Endothelial cell of umbilical vein (primary cell): Measurements from ENCODE around the gene NUBPL. TPM values are rescaled to one million over a fixed set of nuclear protein-coding genes. Genes with fewer than 3 reads are reported as not detected.

Experiments used
- BruUV-seq: library from RNA; stranded (reverse); fragments of 400-500 nt; replicated peaks from 2 replicates; lab custom pipeline; 2021; lab: Mats Ljungman, UMichigan
- CTCF ChIA-PET: fragments of 300-600, 350-600 bp; sonication (Branson Sonifier 250); formaldehyde crosslinking; loops from one replicate; lab custom pipeline; 2021; ENCODE audit warnings: antibody characterized with exemption, inconsistent platforms; lab: Charles Lee
- POLR2A ChIA-PET: fragments of 300-600, 350-600 bp; sonication (Branson Sonifier 250); formaldehyde crosslinking; loops from one replicate; lab custom pipeline; 2021; ENCODE audit warnings: antibody characterized with exemption, inconsistent platforms; lab: Charles Lee
- DNase-seq: peaks from one replicate; pipeline ENCODE4 v3.0.0-alpha.2; 2011; ENCODE audit warnings: low read depth, low spot score
- FAIRE-seq: peaks from 2 replicates; lab custom pipeline; 2011; peaks lifted over from hg19 to GRCh38; lab: Jason Lieb, UNC
- H2AFZ ChIP-seq: 2 replicates; pipeline ENCODE4 v1.6.0; 2012; ENCODE audit warnings: low read depth, low read length, control low read depth, inconsistent platforms
- H3K27ac ChIP-seq: 2 replicates; pipeline ENCODE4 v1.5.1; 2011; ENCODE audit warnings: low read depth, mild to moderate bottlenecking, control low read depth, low read length, moderate library complexity; ENCODE audit not compliant: insufficient read depth
- H3K27me3 ChIP-seq, 2 experiments: 2 replicates each; pipeline versions ENCODE4 v1.6.0 to v1.6.1; 2011; ENCODE audit warnings: low read length in 2 of 2, mixed read lengths in 1 of 2; ENCODE audit not compliant: control insufficient read depth in 2 of 2, insufficient read depth in 2 of 2
- H3K36me3 ChIP-seq, 2 experiments: 2 replicates in 1 of 2; 3 replicates in 1 of 2; pipeline ENCODE4 v1.5.1; 2011; ENCODE audit warnings: low read length in 2 of 2, mild to moderate bottlenecking in 1 of 2, moderate library complexity in 1 of 2; ENCODE audit not compliant: control insufficient read depth in 2 of 2, insufficient read depth in 2 of 2; ENCODE audit errors: extremely low read depth in 1 of 2
- H3K4me1 ChIP-seq: 3 replicates; pipeline ENCODE4 v1.5.1; 2011; ENCODE audit warnings: mild to moderate bottlenecking, low read length; ENCODE audit not compliant: control insufficient read depth, insufficient read depth; ENCODE audit errors: extremely low read depth
- H3K4me2 ChIP-seq: 2 replicates; pipeline ENCODE4 v1.6.1; 2011; ENCODE audit warnings: low read length, control low read depth, mixed read lengths; ENCODE audit not compliant: insufficient read depth
- H3K4me3 ChIP-seq, 3 experiments: fragments of 200-600 bp in 1 of 3; sonication (generic), shearing (Covaris generic) in 1 of 3; replicated peaks in 1 of 3; 2 replicates each; pipeline ENCODE4 v1.5.1; 2011 to 2016; ENCODE audit warnings: control low read depth in 3 of 3, low read length in 3 of 3, mild to moderate bottlenecking in 2 of 3, inconsistent platforms in 1 of 3, low read depth in 1 of 3, moderate library complexity in 1 of 3; ENCODE audit not compliant: insufficient read depth in 1 of 3
- H3K79me2 ChIP-seq: 2 replicates; pipeline ENCODE4 v1.6.0; 2012; ENCODE audit warnings: low read length, inconsistent platforms; ENCODE audit not compliant: control insufficient read depth, insufficient read depth
- H3K9ac ChIP-seq: replicated peaks from 2 replicates; pipeline ENCODE3; 2011; ENCODE audit warnings: low read length, control low read depth; ENCODE audit not compliant: insufficient read depth; ENCODE audit errors: extremely low read depth
- H3K9me1 ChIP-seq: replicated peaks from 3 replicates; pipeline ENCODE4 v1.6.0; 2011; ENCODE audit warnings: mild to moderate bottlenecking, low read length; ENCODE audit not compliant: control insufficient read depth, insufficient read depth; ENCODE audit errors: extremely low read depth
- H3K9me3 ChIP-seq: replicated peaks from 2 replicates; pipeline ENCODE4 v1.5.1; 2012; ENCODE audit warnings: low read length, inconsistent platforms; ENCODE audit not compliant: control insufficient read depth, insufficient read depth
- H4K20me1 ChIP-seq: replicated peaks from 2 replicates; pipeline ENCODE3; 2011; ENCODE audit warnings: mild to moderate bottlenecking, low read length; ENCODE audit not compliant: control insufficient read depth, insufficient read depth; ENCODE audit errors: extremely low read depth
- CTCF ChIP-seq, 2 donors: IDR thresholded peaks; 1 replicate in 1 of 2; 2 replicates in 1 of 2; pipeline ENCODE4 v1.5.1; 2011; ENCODE audit warnings: low read length in 2 of 2, mild to moderate bottlenecking in 2 of 2, moderate library complexity in 2 of 2, control low read depth in 1 of 2, inconsistent platforms in 1 of 2, low read depth in 1 of 2; ENCODE audit not compliant: insufficient read depth in 1 of 2; ENCODE audit errors: extremely low read depth in 1 of 2
- EZH2 ChIP-seq: IDR thresholded peaks from 2 replicates; pipeline ENCODE4 v1.6.1; 2012; ENCODE audit warnings: borderline replicate concordance, low read depth, mild to moderate bottlenecking, moderate library complexity, low read length, inconsistent platforms; ENCODE audit not compliant: severe bottlenecking
- FOS ChIP-seq: IDR thresholded peaks from 2 replicates; pipeline ENCODE4 v1.6.1; 2011; ENCODE audit warnings: mild to moderate bottlenecking, low read length, moderate library complexity, borderline replicate concordance; ENCODE audit not compliant: insufficient read depth
- GATA2 ChIP-seq: IDR thresholded peaks from 2 replicates; pipeline ENCODE4 v1.7.0; 2011; ENCODE audit warnings: low read depth, mild to moderate bottlenecking, moderate library complexity, mixed read lengths, low read length; ENCODE audit not compliant: insufficient read length, insufficient read depth
- JUN ChIP-seq: IDR thresholded peaks from 2 replicates; pipeline ENCODE4 v1.6.1; 2011; ENCODE audit warnings: borderline replicate concordance, low read depth; ENCODE audit not compliant: insufficient read length, insufficient read depth
- MYC ChIP-seq: IDR thresholded peaks from one replicate; pipeline ENCODE4 v1.6.1; 2011; ENCODE audit warnings: mild to moderate bottlenecking, low read depth, low read length
- POLR2A ChIP-seq: IDR thresholded peaks from 2 replicates; pipeline ENCODE4 v1.6.1; 2012; ENCODE audit warnings: low read depth, mild to moderate bottlenecking, control low read depth, low read length
- POLR2AphosphoS5 ChIP-seq: IDR thresholded peaks from 2 replicates; pipeline ENCODE4 v1.6.1; 2012; ENCODE audit warnings: low read depth, mild to moderate bottlenecking, control low read depth, low read length, moderate library complexity; ENCODE audit not compliant: insufficient read depth
- dilution Hi-C: fragments of 300-500 bp; cut with MboI; formaldehyde crosslinking; loops from one replicate; pipeline ENCODE4 v1.15.0; 2019; ENCODE audit warnings: low sequenced_read_pairs; ENCODE audit not compliant: extremely low pct_ligation_motif_present
- intact Hi-C: fragments of 100-400 bp; cut with micrococcal nuclease; formaldehyde crosslinking; loops from one replicate; pipeline ENCODE4 v1.10.0; 2022
- polyA plus RNA-seq, 4 experiments: library from polyadenylated mRNA; depleted of rRNA in 3 of 4; stranded (reverse) in 3 of 4; unstranded in 1 of 4; fragments of >200 nt; gene quantifications; 2 replicates each; pipeline versions ENCODE4 v1.2.1 to v1.2.3, GENCODE V29; 2011 to 2012; ENCODE audit warnings: missing spikeins in 1 of 4
- total RNA-seq: library from RNA; stranded (reverse); gene quantifications from 2 replicates; pipeline ENCODE4 v1.2.3, GENCODE V29; 2021
- TF ChIP-seq, protein P1 (sequence below): IDR thresholded peaks from 2 replicates; pipeline ENCODE4 v1.6.1; 2011; ENCODE audit not compliant: insufficient read depth, insufficient read length

The NUBPL gene
- total and polyA plus RNA-seq, 2 donors (not counting 3 experiments of a cell fraction or from before 2014, with no cell fraction given): 2.1 to 12.3 TPM

DNA sequence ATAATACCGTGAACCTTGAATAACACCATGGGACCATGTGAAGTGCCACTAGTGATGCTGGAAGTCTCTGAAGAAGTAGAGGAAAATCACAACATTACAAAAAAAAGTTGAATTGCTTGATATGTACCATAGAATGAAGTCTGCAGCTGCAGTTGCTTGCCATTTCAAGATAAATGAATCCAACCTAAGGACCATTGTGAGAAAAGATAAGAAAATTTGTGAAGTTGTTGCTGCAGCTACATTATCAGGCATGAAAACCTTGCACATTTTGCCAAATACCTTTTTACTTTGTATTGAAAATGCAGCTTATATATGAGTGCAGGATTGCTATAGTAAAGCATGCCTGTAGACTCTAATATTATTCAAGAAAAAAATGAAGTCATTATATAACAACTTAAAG, 126.5 kb downstream of the NUBPL start:
- no peaks in the 10 kb centered on the region for H3K36me3 ChIP-seq
- FAIRE-seq (no peak), DNase-seq (no peak)
- H3K79me2 ChIP-seq: no peaks in the 10 kb centered on the region
- H3K4me1 ChIP-seq: no peaks in the 10 kb centered on the region
- no peaks in the 10 kb centered on the region for H4K20me1 ChIP-seq
- dilution Hi-C loops (no loop called here), intact Hi-C loops (no loop called here)
- H3K4me3 ChIP-seq: no peak overlapping the region
- no peaks in the 10 kb centered on the region for H3K9me1 ChIP-seq
- ChIA-PET POLR2A (no interaction called here), CTCF (interaction anchor here (1.6 kb wide), 1 partner anchor 15 kb away, joined by 3 read pairs; no protein-coding TSS in a partner anchor)
- no peak overlapping the region for H3K4me2 ChIP-seq
- H2AFZ ChIP-seq: no peak overlapping the region
- H3K9me3 ChIP-seq: no peaks in the 10 kb centered on the region
- H3K27ac ChIP-seq: no peak overlapping the region
- no peaks in the 10 kb centered on the region for H3K27me3 ChIP-seq
- TF ChIP-seq GATA2 (no peak), POLR2AphosphoS5 (no peak), EZH2 (no peak), JUN (no peak), CTCF (IDR thresholded peaks at IDR 0.05; ENCODE audit: extremely low read depth in 1 of 2, insufficient read depth in 1 of 2, low read depth in 1 of 2, low read length in 2 of 2) (no peak), POLR2A (no peak), FOS (no peak), MYC (no peak)
- TF ChIP-seq, protein P1, sequence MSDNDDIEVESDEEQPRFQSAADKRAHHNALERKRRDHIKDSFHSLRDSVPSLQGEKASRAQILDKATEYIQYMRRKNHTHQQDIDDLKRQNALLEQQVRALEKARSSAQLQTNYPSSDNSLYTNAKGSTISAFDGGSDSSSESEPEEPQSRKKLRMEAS: no peak
- H3K9ac ChIP-seq: no peak overlapping the region
- no TSS peak for BruUV-seq
